Type B pancreatic cell (in vitro differentiated cells): ENCODE data around the gene SGK2. TPM values are rescaled to one million over a fixed set of nuclear protein-coding genes. Genes with fewer than 3 reads are reported as not detected.

Experiments
- DNase-seq: peaks from one replicate; pipeline ENCODE4 v3.0.0; 2021; ENCODE audit warnings: mixed read lengths; ENCODE audit not compliant: unreplicated experiment; ENCODE audit errors: extremely low spot score
- H3K27ac Mint-ChIP-seq: 2 replicates; pipeline ENCODE4 v1.8.0; 2021; ENCODE audit warnings: mild to moderate bottlenecking, mixed read lengths
- H3K27me3 Mint-ChIP-seq: 2 replicates; pipeline ENCODE4 v1.8.0; 2021; ENCODE audit warnings: mixed read lengths
- H3K36me3 Mint-ChIP-seq: 2 replicates; pipeline ENCODE4 v1.8.0; 2021; ENCODE audit warnings: mixed read lengths
- H3K4me1 Mint-ChIP-seq: one replicate; pipeline ENCODE4 v1.8.0; 2021; ENCODE audit warnings: mixed read lengths; ENCODE audit not compliant: unreplicated experiment
- H3K4me3 Mint-ChIP-seq: 2 replicates; pipeline ENCODE4 v1.8.0; 2021; ENCODE audit warnings: mild to moderate bottlenecking, mixed read lengths
- H3K9me3 Mint-ChIP-seq: 2 replicates; pipeline ENCODE4 v1.8.0; 2021; ENCODE audit warnings: mixed read lengths
- total RNA-seq: library from RNA; stranded (reverse); gene quantifications from 2 replicates; pipeline ENCODE4 v1.2.1, GENCODE V29; 2021; ENCODE audit warnings: low replicate concordance
- TF ChIP-seq, protein P1 (sequence below): fragments of 200-600 bp; sonication (generic); conservative IDR thresholded peaks from 2 replicates; pipeline ENCODE4 v1.5.0; 2021; ENCODE audit warnings: antibody characterized with exemption, mild to moderate bottlenecking

The SGK2 gene
- total RNA-seq, 1 donor from 2014 or later: 9.9 TPM

DNA sequence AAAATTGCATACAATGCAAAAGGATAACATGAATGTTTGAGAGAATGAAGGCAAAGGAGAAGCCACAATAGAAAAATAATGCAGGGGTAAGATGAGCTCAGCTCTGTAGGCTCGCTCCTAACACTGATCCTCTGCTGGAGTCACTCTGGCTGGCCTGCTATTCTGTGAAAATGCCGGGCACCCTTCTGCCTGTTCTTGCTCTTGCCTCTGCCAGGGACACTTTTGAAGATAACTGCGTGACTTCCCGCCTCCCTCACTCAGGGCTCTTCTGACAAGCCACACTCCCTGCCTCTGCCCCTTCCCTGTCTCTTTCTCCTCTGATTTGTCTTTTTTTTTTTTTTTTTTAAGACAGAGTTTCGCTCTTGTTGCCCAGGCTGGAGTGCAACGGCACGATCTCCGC is 72.8 kb downstream of the SGK2 start:
- no peak overlapping the region for H3K4me3 Mint-ChIP-seq
- H3K27ac Mint-ChIP-seq: no peak overlapping the region
- H3K9me3 Mint-ChIP-seq: no peaks in the 10 kb centered on the region
- TF ChIP-seq, protein P1, sequence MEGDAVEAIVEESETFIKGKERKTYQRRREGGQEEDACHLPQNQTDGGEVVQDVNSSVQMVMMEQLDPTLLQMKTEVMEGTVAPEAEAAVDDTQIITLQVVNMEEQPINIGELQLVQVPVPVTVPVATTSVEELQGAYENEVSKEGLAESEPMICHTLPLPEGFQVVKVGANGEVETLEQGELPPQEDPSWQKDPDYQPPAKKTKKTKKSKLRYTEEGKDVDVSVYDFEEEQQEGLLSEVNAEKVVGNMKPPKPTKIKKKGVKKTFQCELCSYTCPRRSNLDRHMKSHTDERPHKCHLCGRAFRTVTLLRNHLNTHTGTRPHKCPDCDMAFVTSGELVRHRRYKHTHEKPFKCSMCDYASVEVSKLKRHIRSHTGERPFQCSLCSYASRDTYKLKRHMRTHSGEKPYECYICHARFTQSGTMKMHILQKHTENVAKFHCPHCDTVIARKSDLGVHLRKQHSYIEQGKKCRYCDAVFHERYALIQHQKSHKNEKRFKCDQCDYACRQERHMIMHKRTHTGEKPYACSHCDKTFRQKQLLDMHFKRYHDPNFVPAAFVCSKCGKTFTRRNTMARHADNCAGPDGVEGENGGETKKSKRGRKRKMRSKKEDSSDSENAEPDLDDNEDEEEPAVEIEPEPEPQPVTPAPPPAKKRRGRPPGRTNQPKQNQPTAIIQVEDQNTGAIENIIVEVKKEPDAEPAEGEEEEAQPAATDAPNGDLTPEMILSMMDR: no peak
- DNase-seq: no peak
- no peaks in the 10 kb centered on the region for H3K27me3 Mint-ChIP-seq
- H3K36me3 Mint-ChIP-seq: peaks cover 18% of the 10 kb centered on the region
- H3K4me1 Mint-ChIP-seq: no peaks in the 10 kb centered on the region

Other genes with a start within 250 kb of the SGK2 start
- 203 and 280 TPM in 2 replicates for gene SRSF6, start 101.1 kb upstream of the SGK2 start, total RNA-seq
- gene L3MBTL1, start 51.3 kb upstream of the SGK2 start, total RNA-seq: 12.2 and 23.1 TPM in 2 replicates
- gene IFT52, start 31.9 kb downstream of the SGK2 start, total RNA-seq: 28.1 and 47.0 TPM in 2 replicates
- 29.4 and 51.0 TPM in 2 replicates for gene MYBL2, start 108.1 kb downstream of the SGK2 start, total RNA-seq
- not detected in 2 replicates for gene GTSF1L, start 168.0 kb downstream of the SGK2 start, total RNA-seq